OCI-LY1 (cell line): ENCODE data around the gene MYO3B.

Experiments
- H2AFZ ChIP-seq: fragments of 200-600 bp; sonication (generic), shearing (Covaris generic); 2 replicates; pipeline ENCODE4 v1.6.0; 2014; ENCODE audit warnings: antibody characterized with exemption, mild to moderate bottlenecking, low read length
- H3F3A ChIP-seq: fragments of 200-600 bp; sonication (generic), shearing (Covaris generic); 2 replicates; pipeline ENCODE4 v1.6.0; 2014; ENCODE audit warnings: mild to moderate bottlenecking, antibody characterized with exemption, low read length, moderate library complexity; ENCODE audit not compliant: insufficient read depth
- H3K27ac ChIP-seq: fragments of 200-600 bp; sonication (generic); 2 replicates; pipeline ENCODE4 v1.5.1; 2014; ENCODE audit warnings: low read length, mixed run types, mild to moderate bottlenecking, low read depth; ENCODE audit not compliant: poor library complexity, severe bottlenecking
- H3K27me3 ChIP-seq: fragments of 200-600 bp; sonication (generic); 2 replicates; pipeline ENCODE4 v1.6.0; 2014; ENCODE audit warnings: antibody characterized with exemption, mild to moderate bottlenecking, low read length, moderate library complexity; ENCODE audit not compliant: insufficient read depth
- H3K36me3 ChIP-seq: fragments of 200-600 bp; sonication (generic); 2 replicates; pipeline ENCODE4 v1.6.1; 2014; ENCODE audit warnings: mild to moderate bottlenecking, antibody characterized with exemption, low read length, moderate library complexity, mixed read lengths; ENCODE audit not compliant: insufficient read depth
- H3K4me1 ChIP-seq: fragments of 200-600 bp; sonication (generic); 2 replicates; pipeline ENCODE4 v1.5.1; 2014; ENCODE audit warnings: mild to moderate bottlenecking, low read length, moderate library complexity; ENCODE audit not compliant: insufficient read depth, severe bottlenecking
- H3K4me2 ChIP-seq: fragments of 200-600 bp; sonication (generic), shearing (Covaris generic); 2 replicates; pipeline ENCODE4 v1.6.1; 2014; ENCODE audit warnings: low read length
- H3K4me3 ChIP-seq: fragments of 200-600 bp; sonication (generic); 2 replicates; pipeline ENCODE4 v1.5.1; 2014; ENCODE audit warnings: low read length, low read depth, mild to moderate bottlenecking, mixed read lengths; ENCODE audit not compliant: poor library complexity, severe bottlenecking
- H3K79me2 ChIP-seq: fragments of 200-600 bp; shearing (Covaris generic); 2 replicates; pipeline ENCODE4 v1.6.1; 2016; ENCODE audit warnings: mixed run types, low read length, mixed read lengths; ENCODE audit not compliant: insufficient read depth
- H3K9ac ChIP-seq: fragments of 200-600 bp; sonication (generic), shearing (Covaris generic); 2 replicates; pipeline ENCODE4 v1.6.1; 2014; ENCODE audit warnings: mild to moderate bottlenecking, low read length, mixed read lengths
- H3K9me2 ChIP-seq: fragments of 200-600 bp; sonication (generic), shearing (Covaris generic); 2 replicates; pipeline ENCODE4 v1.6.1; 2014; ENCODE audit warnings: low read depth, mild to moderate bottlenecking, low read length, mixed read lengths
- H3K9me3 ChIP-seq: fragments of 200-600 bp; shearing (Covaris generic); 2 replicates; pipeline ENCODE4 v1.6.1; 2014; ENCODE audit warnings: low read length, mixed read lengths
- H4K20me1 ChIP-seq: fragments of 200-600 bp; sonication (generic), shearing (Covaris generic); 2 replicates; pipeline ENCODE4 v1.6.0; 2016; ENCODE audit warnings: mild to moderate bottlenecking, low read length; ENCODE audit not compliant: insufficient read depth
- EZH2 ChIP-seq: fragments of 200-600 bp; sonication (generic), shearing (Covaris generic); IDR thresholded peaks from 2 replicates; pipeline ENCODE4 v1.8.0; 2017; ENCODE audit warnings: borderline replicate concordance, mixed run types, mild to moderate bottlenecking, antibody characterized with exemption, low read length, moderate library complexity, mixed read lengths
- TF ChIP-seq, protein P1 (sequence below): fragments of 200-600 bp; sonication (generic), shearing (Covaris generic); IDR thresholded peaks from 2 replicates; pipeline ENCODE4 v1.5.1; 2017; ENCODE audit warnings: mild to moderate bottlenecking, antibody characterized with exemption, low read length, moderate library complexity, mixed read lengths

Gene MYO3B

DNA sequence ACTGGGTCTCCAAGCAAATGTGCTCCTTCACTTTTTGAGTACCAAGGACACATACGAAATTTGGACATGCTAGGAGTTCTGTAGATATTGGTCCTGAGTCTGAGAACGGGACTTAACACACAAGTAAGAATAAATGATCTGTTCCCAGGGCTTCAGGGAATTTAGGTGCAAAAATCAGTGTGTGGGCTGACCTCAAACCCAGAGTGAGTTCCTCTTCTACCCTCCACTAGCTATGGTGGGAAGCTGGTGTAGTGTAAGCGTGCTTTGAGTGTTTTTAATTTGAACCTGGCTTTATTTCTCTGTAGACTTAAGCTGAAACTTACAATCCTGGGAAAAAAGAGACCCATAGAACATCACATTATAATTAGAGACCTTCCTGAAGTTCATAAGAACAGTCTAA lies 50.5 kb downstream of the MYO3B start:
- H3F3A ChIP-seq = no peaks in the 10 kb centered on the region
- peak overlapping the region; percentile 32 for H3K4me3 ChIP-seq
- peak overlapping the region; percentile 79 for H3K27ac ChIP-seq
- no peaks in the 10 kb centered on the region for H3K36me3 ChIP-seq
- no peaks in the 10 kb centered on the region for H3K27me3 ChIP-seq
- H2AFZ ChIP-seq = 0 out of 2 replicates have a peak overlapping the region, but pooled peaks have one; percentile 12
- H3K79me2 ChIP-seq = no peaks in the 10 kb centered on the region
- H3K4me1 ChIP-seq = peaks cover 66% of the 10 kb centered on the region
- H3K9ac ChIP-seq = peak overlapping the region; percentile 44; the same call in 1 of the 2 replicates
- H3K9me2 ChIP-seq = no peaks in the 10 kb centered on the region
- no peaks in the 10 kb centered on the region for H3K9me3 ChIP-seq
- TF ChIP-seq, protein P1, sequence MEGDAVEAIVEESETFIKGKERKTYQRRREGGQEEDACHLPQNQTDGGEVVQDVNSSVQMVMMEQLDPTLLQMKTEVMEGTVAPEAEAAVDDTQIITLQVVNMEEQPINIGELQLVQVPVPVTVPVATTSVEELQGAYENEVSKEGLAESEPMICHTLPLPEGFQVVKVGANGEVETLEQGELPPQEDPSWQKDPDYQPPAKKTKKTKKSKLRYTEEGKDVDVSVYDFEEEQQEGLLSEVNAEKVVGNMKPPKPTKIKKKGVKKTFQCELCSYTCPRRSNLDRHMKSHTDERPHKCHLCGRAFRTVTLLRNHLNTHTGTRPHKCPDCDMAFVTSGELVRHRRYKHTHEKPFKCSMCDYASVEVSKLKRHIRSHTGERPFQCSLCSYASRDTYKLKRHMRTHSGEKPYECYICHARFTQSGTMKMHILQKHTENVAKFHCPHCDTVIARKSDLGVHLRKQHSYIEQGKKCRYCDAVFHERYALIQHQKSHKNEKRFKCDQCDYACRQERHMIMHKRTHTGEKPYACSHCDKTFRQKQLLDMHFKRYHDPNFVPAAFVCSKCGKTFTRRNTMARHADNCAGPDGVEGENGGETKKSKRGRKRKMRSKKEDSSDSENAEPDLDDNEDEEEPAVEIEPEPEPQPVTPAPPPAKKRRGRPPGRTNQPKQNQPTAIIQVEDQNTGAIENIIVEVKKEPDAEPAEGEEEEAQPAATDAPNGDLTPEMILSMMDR = no peak
- TF ChIP-seq EZH2 = no peak
- no peaks in the 10 kb centered on the region for H4K20me1 ChIP-seq
- peak overlapping the region; percentile 66 for H3K4me2 ChIP-seq

DNA sequence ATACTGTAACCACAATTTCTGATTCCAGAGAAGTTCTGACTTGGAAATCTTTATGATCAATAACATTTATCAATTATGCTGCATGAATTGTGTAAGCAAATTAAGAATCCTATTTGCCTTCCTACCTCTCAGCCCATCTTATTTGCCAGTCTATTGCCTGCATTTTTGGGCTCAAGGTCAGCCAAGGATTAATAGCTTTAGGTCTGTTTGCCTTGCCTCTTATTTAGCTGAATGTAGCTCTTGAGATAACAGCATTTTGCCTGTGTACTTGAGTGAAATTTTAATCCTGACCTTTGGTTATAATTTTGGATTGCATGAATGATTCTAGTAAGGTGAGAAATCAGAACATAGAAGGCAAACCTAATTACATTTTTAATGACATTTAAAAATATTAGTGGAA lies 51.2 kb downstream of the MYO3B start:
- Histone ChIP-seq H3K79me2 (no peaks in the 10 kb centered on the region), H2AFZ (no peak overlapping the region), H3K4me2 (no peak overlapping the region; the same call in 1 of the 2 replicates), H3K4me1 (peaks cover 62% of the 10 kb centered on the region), H3K4me3 (no peak overlapping the region), H3K36me3 (no peaks in the 10 kb centered on the region), H3K9me2 (no peaks in the 10 kb centered on the region), H3F3A (no peaks in the 10 kb centered on the region), H4K20me1 (no peaks in the 10 kb centered on the region), H3K9ac (no peak overlapping the region; the same call in 1 of the 2 replicates), H3K9me3 (no peaks in the 10 kb centered on the region), H3K27me3 (no peaks in the 10 kb centered on the region), H3K27ac (peak overlapping the region; percentile 79)
- TF ChIP-seq, protein P1 = no peak
- TF ChIP-seq EZH2 = no peak

DNA sequence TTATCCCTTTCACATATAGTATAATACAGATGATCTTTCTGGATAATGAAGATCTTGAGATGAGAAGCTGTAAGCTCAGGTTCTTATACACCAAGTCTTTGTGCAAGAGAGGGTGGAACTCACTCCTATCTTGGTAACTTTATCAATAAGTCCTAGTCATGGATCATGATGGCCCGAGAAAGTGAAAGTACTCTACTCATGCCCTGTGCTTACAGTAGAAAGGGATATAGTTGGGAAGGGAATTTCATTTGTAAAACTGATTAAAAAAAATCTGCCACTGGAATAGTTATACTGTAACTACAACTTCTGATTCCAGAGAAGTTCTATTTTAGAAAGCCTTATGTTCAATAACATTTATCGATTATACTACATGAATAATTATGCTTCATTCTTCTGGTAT lies 51.8 kb downstream of the MYO3B start:
- no peaks in the 10 kb centered on the region for H3K27me3 ChIP-seq
- no peaks in the 10 kb centered on the region for H3K79me2 ChIP-seq
- H3K4me2 ChIP-seq = no peak overlapping the region
- peaks cover 56% of the 10 kb centered on the region for H3K4me1 ChIP-seq
- H4K20me1 ChIP-seq = no peaks in the 10 kb centered on the region
- no peaks in the 10 kb centered on the region for H3K9me3 ChIP-seq
- H3K27ac ChIP-seq = no peak overlapping the region
- H3K9me2 ChIP-seq = no peaks in the 10 kb centered on the region
- H3K36me3 ChIP-seq = no peaks in the 10 kb centered on the region
- H3K4me3 ChIP-seq = no peak overlapping the region
- H3F3A ChIP-seq = no peaks in the 10 kb centered on the region
- TF ChIP-seq EZH2 = no peak
- TF ChIP-seq, protein P1 = no peak
- H3K9ac ChIP-seq = no peak overlapping the region
- H2AFZ ChIP-seq = no peak overlapping the region
